OCI-LY7 (cell line): ENCODE measurements around the gene INSYN2A. TPM values are rescaled to one million over a fixed set of nuclear protein-coding genes. Genes with fewer than 3 reads are reported as not detected.

ENCODE experiments used
- BruUV-seq: library from RNA; stranded (reverse); fragments of 400-500 nt; replicated peaks from 2 replicates; lab custom pipeline; 2021; lab: Mats Ljungman, UMichigan
- CTCF ChIA-PET: fragments of 300-600 bp; sonication (Branson Sonifier 250); formaldehyde crosslinking; loops from one replicate; lab custom pipeline; 2022; ENCODE audit warnings: antibody characterized with exemption; ENCODE audit not compliant: unreplicated experiment; lab: Charles Lee
- POLR2A ChIA-PET: fragments of 300-600 bp; sonication (Branson Sonifier 250); formaldehyde crosslinking; loops from one replicate; lab custom pipeline; 2022; ENCODE audit warnings: antibody characterized with exemption; lab: Charles Lee
- DNase-seq: peaks from one replicate; pipeline ENCODE4 v3.0.0-alpha.2; 2015; ENCODE audit warnings: low spot score
- H2AFZ ChIP-seq: fragments of 200-600 bp; sonication (generic), shearing (Covaris generic); 2 replicates; pipeline ENCODE4 v1.6.1; 2014; ENCODE audit warnings: mild to moderate bottlenecking, antibody characterized with exemption, low read length, moderate library complexity
- H3K27ac ChIP-seq: fragments of 200-600 bp; sonication (generic); 2 replicates; pipeline ENCODE4 v1.5.1; 2014; ENCODE audit warnings: mixed run types, low read depth, mild to moderate bottlenecking, moderate library complexity, low read length, inconsistent platforms; ENCODE audit not compliant: poor library complexity, severe bottlenecking
- H3K36me3 ChIP-seq: fragments of 200-600 bp; sonication (generic); 2 replicates; pipeline ENCODE4 v1.6.1; 2014; ENCODE audit warnings: mild to moderate bottlenecking, antibody characterized with exemption, low read length, moderate library complexity, mixed read lengths; ENCODE audit not compliant: insufficient read depth
- H3K4me1 ChIP-seq: fragments of 200-600 bp; sonication (generic); 2 replicates; pipeline ENCODE4 v1.5.1; 2014; ENCODE audit warnings: mild to moderate bottlenecking, low read length; ENCODE audit not compliant: insufficient read depth, poor library complexity, severe bottlenecking
- H3K4me2 ChIP-seq: fragments of 200-600 bp; sonication (generic); 2 replicates; pipeline ENCODE4 v1.6.1; 2014; ENCODE audit warnings: mild to moderate bottlenecking, low read length
- H3K4me3 ChIP-seq: fragments of 200-600 bp; sonication (generic); 2 replicates; pipeline ENCODE4 v1.5.1; 2014; ENCODE audit warnings: mild to moderate bottlenecking, low read depth, low read length; ENCODE audit not compliant: poor library complexity, severe bottlenecking
- H3K79me2 ChIP-seq: fragments of 200-600 bp; sonication (generic); 2 replicates; pipeline ENCODE4 v1.6.1; 2016; ENCODE audit warnings: low read depth, mild to moderate bottlenecking, low read length, moderate library complexity, mixed read lengths; ENCODE audit not compliant: insufficient read depth
- H3K9me2 ChIP-seq: fragments of 200-600 bp; sonication (generic); 2 replicates; pipeline ENCODE4 v1.6.1; 2016; ENCODE audit warnings: mild to moderate bottlenecking, low read length, mixed read lengths; ENCODE audit not compliant: insufficient read depth
- H3K9me3 ChIP-seq: fragments of 200-600 bp; sonication (generic); 2 replicates; pipeline ENCODE4 v1.6.1; 2014; ENCODE audit warnings: mild to moderate bottlenecking, mixed run types, low read length, mixed read lengths
- H4K20me1 ChIP-seq: fragments of 200-600 bp; sonication (generic); 2 replicates; pipeline ENCODE4 v1.6.1; 2014; ENCODE audit warnings: mild to moderate bottlenecking, antibody characterized with exemption, low read length, moderate library complexity, mixed read lengths; ENCODE audit not compliant: insufficient read depth
- EZH2phosphoT487 ChIP-seq: fragments of 200-600 bp; sonication (generic); IDR thresholded peaks from 2 replicates; pipeline ENCODE4 v1.6.1; 2018; ENCODE audit warnings: low read depth, borderline replicate concordance, mild to moderate bottlenecking, mixed run types, antibody characterized with exemption, low read length, moderate library complexity, mixed read lengths
- intact Hi-C: fragments of 100-400 bp; cut with micrococcal nuclease; formaldehyde crosslinking; loops from one replicate; pipeline ENCODE4 v1.10.0; 2022; ENCODE audit not compliant: unreplicated experiment
- total RNA-seq, 2 experiments: library from RNA; depleted of rRNA in 1 of 2; stranded (reverse); fragments of >200 nt in 1 of 2; shearing (Covaris generic) in 1 of 2; gene quantifications; 2 replicates each; pipeline ENCODE4 v1.2.3, GENCODE V29; 2014 to 2022
- TF ChIP-seq, protein P1 (sequence below): fragments of 200-600 bp; sonication (generic); conservative IDR thresholded peaks from 2 replicates; pipeline ENCODE4 v1.5.1; 2014; ENCODE audit warnings: mild to moderate bottlenecking, antibody characterized with exemption, low read length, moderate library complexity, mixed read lengths

INSYN2A gene
- total RNA-seq, 2 experiments from 2014 or later, result not detected

DNA sequence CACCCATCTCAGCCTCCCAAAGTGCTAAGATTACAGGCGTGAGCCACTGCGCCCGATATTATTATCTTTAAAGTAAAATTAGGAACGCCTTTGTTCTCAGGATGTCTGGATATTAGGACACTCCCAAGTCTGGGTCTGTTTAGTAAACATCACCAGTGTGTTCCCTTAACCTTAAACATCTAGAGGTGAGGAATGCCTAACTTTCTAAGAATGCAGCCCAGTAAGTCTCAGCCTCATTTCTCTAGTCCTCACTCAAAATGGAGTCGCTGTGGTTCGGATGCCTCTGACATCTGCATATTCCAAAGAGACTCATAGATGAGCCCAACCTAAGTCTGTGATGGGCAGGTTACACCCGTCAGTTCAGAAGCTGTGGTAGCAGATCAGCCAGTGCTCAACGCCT, 4.3 kb upstream of the INSYN2A start:
- no peaks in the 10 kb centered on the region for H4K20me1 ChIP-seq
- H3K36me3 ChIP-seq, result no peaks in the 10 kb centered on the region
- DNase-seq, result no peak
- no peak overlapping the region for H3K4me3 ChIP-seq
- no peak for TF ChIP-seq EZH2phosphoT487
- TF ChIP-seq, protein P1, sequence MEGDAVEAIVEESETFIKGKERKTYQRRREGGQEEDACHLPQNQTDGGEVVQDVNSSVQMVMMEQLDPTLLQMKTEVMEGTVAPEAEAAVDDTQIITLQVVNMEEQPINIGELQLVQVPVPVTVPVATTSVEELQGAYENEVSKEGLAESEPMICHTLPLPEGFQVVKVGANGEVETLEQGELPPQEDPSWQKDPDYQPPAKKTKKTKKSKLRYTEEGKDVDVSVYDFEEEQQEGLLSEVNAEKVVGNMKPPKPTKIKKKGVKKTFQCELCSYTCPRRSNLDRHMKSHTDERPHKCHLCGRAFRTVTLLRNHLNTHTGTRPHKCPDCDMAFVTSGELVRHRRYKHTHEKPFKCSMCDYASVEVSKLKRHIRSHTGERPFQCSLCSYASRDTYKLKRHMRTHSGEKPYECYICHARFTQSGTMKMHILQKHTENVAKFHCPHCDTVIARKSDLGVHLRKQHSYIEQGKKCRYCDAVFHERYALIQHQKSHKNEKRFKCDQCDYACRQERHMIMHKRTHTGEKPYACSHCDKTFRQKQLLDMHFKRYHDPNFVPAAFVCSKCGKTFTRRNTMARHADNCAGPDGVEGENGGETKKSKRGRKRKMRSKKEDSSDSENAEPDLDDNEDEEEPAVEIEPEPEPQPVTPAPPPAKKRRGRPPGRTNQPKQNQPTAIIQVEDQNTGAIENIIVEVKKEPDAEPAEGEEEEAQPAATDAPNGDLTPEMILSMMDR, result no peak
- no peaks in the 10 kb centered on the region for H3K9me3 ChIP-seq
- intact Hi-C loops, result no loop called here
- no peak overlapping the region for H3K4me2 ChIP-seq
- BruUV-seq, result no TSS peak
- H3K79me2 ChIP-seq, result no peaks in the 10 kb centered on the region
- no peaks in the 10 kb centered on the region for H3K9me2 ChIP-seq
- H2AFZ ChIP-seq, result no peak overlapping the region
- CTCF ChIA-PET, result no interaction called here
- POLR2A ChIA-PET, result no interaction called here
- no peaks in the 10 kb centered on the region for H3K4me1 ChIP-seq
- H3K27ac ChIP-seq, result no peak overlapping the region

DNA sequence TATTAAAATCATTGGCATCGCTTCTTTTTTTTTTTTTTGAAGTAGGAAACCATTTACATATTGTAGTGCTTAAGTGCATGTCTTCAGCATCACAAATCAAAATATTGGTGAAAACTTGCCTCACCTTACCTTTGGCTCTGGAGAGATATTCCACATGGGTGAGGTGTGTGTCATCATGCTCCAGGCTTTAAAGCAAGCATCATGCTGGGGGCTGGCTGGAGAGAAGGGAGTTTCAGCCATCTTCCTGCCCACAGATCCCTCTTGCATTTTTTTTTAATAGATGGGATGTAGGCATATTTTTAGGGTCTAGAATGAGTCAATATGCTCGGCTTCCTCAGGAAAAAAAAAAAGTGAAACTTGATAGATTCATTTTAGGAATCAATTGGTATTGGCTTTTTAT, 2.3 kb upstream of the INSYN2A start:
- Histone ChIP-seq H3K36me3 (no peaks in the 10 kb centered on the region), H3K4me1 (no peaks in the 10 kb centered on the region), H2AFZ (no peak overlapping the region), H3K27ac (no peak overlapping the region), H4K20me1 (no peaks in the 10 kb centered on the region), H3K9me2 (no peaks in the 10 kb centered on the region), H3K4me2 (no peak overlapping the region), H3K9me3 (no peaks in the 10 kb centered on the region), H3K4me3 (no peak overlapping the region), H3K79me2 (no peaks in the 10 kb centered on the region)
- intact Hi-C loops, result no loop called here
- TF ChIP-seq EZH2phosphoT487, result no peak
- TF ChIP-seq, protein P1, result no peak
- BruUV-seq, result no TSS peak
- DNase-seq, result no peak
- ChIA-PET CTCF (no interaction called here), POLR2A (interaction anchor here (0.7 kb wide), 1 partner anchor 35 kb away, joined by 3 read pairs; no protein-coding TSS in a partner anchor)

DNA sequence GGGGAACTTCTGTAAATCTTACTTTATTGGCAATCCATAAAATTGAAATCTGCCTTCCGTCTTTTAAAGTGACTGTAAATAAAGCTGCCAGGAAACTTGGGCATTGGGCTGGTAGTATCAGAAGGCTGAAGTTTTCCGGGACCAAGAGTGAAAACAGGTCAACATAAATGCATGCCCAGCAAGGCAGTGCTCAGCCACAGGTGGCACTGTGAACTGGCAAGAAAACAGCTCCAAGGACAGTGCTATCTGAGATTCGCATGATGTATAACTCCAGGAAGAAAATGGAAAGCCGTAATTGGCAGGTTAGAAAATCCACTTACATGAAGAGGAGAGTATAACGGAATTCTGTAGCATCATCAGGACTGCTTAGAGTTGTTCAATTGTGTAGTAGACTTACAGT, 1.9 kb upstream of the INSYN2A start:
- no peaks in the 10 kb centered on the region for H3K9me3 ChIP-seq
- intact Hi-C loops, result no loop called here
- no peaks in the 10 kb centered on the region for H3K79me2 ChIP-seq
- no peak overlapping the region for H3K27ac ChIP-seq
- H3K4me1 ChIP-seq, result no peaks in the 10 kb centered on the region
- H3K9me2 ChIP-seq, result no peaks in the 10 kb centered on the region
- no peaks in the 10 kb centered on the region for H3K36me3 ChIP-seq
- ChIA-PET CTCF (no interaction called here), POLR2A (no interaction called here)
- no TSS peak for BruUV-seq
- TF ChIP-seq EZH2phosphoT487, result no peak
- TF ChIP-seq, protein P1, result no peak
- no peak overlapping the region for H3K4me2 ChIP-seq
- H2AFZ ChIP-seq, result no peak overlapping the region
- H3K4me3 ChIP-seq, result no peak overlapping the region
- no peaks in the 10 kb centered on the region for H4K20me1 ChIP-seq
- DNase-seq, result no peak
